HG03103 (cell line): ENCODE results near the gene DIS3L2.
"Not testable (repeated sequence)": the region's sequence is repeated elsewhere in the genome, so short reads cannot be mapped to it uniquely, and the experiment has no call there.

Source experiments
- ATAC-seq: cut with Tn5 transposase; IDR thresholded peaks from one replicate; pipeline ENCODE4 v1.9.1; 2021; ENCODE audit warnings: low read depth; ENCODE audit not compliant: unreplicated experiment

DIS3L2 gene

GRCh38 chr2:232147440-232148077 is 186.0 kb downstream of the DIS3L2 start:
- ATAC-seq, result no peak

DNA sequence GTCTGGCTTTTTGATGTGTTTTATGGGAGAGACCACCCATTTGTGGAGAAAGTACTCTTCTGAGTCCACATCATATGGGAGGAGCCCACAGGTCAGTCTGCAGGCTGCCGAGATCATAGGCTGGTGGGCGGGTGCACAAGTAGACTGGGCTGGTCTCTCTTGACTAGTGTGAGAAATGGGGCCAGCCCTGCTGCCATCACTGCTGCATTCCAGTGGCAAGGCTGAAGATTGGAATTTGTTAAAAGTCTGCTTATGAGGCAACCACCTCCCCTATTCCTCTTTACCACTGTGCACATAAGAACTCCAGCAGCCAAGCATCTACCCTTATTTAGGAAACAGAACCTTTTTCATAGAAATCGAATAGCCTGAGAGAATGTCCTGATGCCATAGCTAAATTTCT is 200.7 kb downstream of the DIS3L2 start:
- no peak for ATAC-seq

- ATAC-seq, result no peak
Measured at GRCh38 chr2:232170396-232170795, 208.9 kb downstream of the DIS3L2 start.

DNA sequence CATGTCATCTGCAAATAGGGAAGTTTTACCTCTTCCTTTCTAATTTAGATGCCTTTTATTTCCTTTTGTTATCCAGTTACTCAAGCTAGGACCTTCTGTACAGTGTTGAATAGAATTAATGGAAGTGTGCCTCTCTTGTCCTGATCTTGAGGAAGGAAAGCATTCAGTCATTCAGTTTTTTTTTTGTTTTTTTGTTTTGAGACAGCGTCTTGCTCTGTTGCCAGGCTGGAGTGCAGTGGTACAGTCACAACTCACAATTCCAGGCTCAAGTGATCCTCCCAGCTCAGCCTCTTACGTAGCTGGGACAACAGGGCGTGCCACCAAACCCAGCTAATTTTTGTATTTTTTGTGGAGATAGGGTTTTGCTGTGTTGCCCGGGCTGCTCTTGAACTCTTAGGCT is 213.1 kb downstream of the DIS3L2 start:
- ATAC-seq, result no peak

DNA sequence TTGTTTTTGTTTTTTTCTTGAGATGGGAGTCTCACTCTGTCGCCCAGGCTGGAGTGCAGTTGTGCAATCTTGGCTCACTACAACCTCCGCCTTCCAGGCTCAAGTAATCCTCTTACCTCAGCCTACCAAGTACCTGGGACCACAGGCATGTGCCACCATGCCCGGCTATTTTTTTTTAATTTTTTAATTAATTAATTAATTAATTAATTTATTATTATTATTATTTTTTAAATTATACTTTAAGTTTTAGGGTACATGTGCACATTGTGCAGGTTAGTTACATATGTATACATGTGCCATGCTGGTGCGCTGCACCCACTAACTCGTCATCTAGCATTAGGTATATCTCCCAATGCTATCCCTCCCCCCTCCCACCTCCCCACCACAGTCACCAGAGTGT is 215.1 kb downstream of the DIS3L2 start:
- ATAC-seq, result not testable (repeated sequence)

DNA sequence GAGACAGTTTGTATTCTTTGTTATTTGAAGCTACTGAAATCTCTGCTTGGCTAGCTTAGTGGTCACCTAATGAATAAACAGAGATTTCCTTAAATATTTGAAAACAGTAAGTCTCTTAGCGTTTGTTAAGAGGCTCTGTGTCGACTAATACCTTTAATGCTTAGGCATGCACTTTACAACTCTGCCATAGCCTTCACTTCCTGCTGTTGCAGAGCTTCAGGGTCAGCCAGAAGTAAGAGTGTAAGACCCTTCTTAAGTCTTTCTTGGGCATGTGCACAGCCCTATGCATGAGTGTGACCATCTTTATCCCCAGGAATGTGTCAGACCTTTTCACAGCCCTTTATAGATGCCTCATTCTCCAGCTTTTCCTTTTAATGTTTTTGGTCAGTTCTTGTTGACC is 221.8 kb downstream of the DIS3L2 start:
- ATAC-seq, result no peak

DNA sequence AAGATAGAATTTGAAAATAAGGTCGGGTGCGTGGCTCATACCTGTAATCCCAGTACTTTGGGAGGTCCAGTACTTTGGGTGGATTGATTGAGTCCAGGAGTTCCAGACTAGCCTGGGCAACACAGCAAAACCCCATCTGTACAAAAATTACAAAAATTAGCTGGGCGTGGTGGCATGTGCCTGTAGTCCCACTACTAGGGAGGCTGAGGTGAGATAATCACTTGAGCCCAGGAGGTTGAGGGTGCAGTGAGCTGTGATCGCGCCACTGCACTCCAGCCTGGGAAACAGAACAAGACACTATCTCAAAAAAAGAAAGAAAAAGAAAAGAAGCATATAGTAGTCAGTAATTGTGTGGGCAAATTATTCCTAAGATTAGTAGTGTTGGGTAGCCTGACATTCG is 222.8 kb downstream of the DIS3L2 start:
- ATAC-seq, result no peak

DNA sequence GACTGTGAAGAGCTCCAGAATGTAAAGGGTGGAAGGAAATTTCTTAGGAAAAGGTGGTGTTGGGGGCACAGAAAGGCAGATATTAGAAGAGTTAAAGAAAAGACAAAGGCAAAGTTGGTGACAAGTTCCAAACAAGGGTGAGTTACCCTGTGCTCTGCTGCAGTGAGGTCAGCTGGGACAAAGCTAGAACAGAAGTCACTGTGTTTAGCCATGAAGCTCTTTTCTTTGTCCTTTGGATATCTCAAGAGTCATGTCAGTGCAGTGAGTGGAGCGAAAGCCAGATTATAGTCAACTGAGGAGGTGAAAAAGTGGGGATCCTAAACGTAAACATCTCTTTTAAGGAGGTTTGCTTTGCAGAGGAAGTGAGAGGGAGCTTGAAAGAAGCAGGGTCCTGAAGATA is 229.3 kb downstream of the DIS3L2 start:
- ATAC-seq, result no peak

GRCh38 chr2:232195487-232195886 is 234.0 kb downstream of the DIS3L2 start:
- ATAC-seq, result no peak

GRCh38 chr2:232196802-232197201 is 235.3 kb downstream of the DIS3L2 start:
- no peak for ATAC-seq

DNA sequence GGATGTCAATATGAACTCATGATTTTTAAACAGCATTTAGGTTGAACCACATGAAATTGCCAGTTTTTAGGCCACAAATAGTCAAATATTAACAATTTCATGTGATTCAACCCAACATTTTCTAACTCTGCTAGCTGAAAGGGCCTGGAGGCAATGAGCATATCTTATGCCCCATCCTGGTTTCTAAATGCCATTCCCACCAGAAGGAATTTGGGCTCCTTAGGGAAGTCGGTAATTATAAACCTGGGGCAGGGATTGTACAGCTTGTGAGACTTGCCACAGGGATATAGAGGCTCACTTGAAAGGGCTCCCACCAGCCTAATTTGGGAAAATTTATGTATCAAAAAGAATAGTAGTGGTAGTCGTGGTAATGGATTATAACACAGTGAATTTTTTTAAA is 238.7 kb downstream of the DIS3L2 start:
- no peak for ATAC-seq

GRCh38 chr2:232203166-232203891 is 241.8 kb downstream of the DIS3L2 start:
- no peak for ATAC-seq

DNA sequence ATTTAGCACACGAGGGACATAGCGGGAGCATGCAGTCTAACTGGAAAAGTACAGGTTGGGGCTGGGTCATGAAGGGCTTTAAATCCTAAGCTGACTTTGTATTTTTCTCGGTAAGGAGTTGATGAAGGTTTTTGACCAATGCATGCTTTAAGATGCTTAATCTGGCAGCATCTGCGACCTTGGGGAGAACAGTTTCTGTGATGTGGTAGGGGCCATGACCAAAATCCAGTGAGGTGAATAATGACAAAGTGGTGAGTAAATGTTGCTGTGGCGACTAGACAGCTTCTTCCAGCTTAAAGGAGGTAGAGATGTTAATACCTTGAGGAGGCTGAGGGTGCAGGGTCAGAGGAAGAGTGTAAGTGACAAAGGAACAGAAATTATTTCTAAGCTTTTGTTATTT is 242.4 kb downstream of the DIS3L2 start:
- ATAC-seq, result no peak

DNA sequence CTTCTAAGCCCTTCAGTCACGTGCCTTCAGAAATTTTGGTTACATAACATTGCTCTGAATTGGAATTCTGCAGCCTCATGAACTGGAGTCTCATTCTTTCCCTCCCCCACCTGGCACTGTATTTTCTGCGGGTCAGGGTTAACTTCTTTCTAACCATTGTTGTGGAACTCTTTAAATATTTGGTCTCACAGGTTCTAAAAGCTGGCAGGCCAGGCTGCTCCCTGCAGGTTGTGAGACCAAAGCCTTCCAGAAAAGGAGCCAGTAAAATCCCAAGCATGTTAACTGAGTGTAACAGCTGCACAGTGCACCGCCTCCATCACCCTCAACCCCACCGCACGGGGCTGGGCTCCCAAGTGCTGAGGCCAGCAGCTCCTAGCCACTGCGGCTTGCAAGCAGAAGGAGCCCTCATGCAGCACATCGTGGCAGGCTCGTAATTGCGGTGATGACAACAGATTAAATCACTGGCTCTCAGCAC is 243.0 kb downstream of the DIS3L2 start:
- no peak for ATAC-seq

DNA sequence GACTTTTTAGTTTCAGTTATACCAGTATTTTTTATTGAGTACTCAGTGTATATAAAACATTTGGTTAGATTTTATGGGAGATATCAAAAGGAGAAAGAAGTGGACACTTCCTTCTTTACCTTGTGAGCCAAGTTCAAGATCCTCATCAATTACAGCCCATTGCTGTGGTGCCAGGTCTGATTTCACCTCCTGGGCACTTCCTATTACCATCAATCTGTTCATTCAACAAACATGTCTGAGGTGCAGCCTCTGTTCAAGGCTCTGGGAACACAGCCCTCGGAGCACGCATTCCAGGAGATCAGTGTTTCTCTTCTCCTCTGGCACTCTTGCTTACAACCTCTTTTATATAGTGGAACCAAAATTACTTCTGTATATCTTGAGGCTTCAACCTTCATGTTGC is 245.7 kb downstream of the DIS3L2 start:
- ATAC-seq, result no peak

- no peak for ATAC-seq
Measured at GRCh38 chr2:232210306-232210705, 248.8 kb downstream of the DIS3L2 start.

DNA sequence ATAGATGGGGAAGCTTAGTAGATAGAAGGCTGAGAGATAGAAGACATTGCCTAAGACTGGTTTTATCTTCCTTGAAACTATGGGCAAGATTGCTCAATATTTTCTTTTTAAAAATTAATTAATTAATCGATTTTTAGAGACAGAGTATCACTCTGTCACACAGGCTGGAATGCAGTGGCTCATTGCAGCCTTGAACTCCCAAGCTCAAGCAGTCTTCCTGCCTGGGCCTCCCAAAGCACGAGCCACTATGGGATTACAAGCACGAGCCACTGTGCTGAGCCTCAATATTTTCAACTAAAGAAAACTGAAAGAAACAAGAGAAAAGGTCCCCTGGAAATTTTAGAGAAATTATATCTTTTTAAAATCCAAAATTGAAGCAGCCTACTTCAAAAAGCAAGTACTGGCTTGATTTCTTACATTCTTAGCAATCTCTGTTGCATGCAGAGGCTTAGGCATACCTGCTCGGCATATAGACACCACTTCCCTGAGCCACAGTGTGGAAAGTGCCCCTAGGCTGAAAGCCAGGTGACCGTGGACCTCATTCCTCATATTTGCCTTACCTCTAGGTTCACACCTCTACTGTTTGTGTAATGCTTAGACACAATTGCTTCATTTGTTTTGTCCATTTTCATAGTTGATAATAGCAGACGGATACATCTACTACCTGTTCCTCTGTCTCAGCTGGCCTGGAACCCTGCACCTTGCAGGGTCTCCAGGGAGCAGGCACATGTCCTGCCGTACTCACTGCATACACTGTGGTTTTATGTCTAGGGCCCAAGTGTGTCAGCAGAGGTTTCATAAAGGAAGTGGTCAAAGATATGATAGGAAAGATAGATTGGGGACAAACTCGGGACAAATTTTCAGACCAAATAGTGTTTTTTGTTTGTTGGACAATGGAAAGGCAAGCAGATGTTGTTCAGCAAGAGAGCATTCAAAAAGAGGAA is 250.5 kb downstream of the DIS3L2 start:
- no peak for ATAC-seq

DNA sequence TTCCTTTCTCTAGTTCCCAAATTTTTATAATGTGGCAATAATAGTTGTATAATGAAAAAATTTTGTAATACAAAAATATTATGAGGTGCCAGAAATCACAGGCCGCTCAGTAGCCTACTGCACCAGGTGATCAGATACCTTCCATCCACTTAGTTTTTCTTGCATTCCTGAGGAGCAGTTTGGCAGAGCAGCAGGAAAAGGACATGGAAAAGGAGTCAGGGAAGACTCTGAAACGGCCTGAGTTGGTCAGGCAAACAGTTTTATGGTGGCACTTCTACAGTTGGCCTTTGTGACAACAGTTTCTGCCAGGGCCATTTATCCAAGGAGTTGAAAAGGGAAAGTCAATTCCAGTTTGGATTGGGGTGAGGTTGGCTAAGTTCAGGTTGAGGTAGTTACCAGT is 251.7 kb downstream of the DIS3L2 start:
- ATAC-seq, result no peak

GRCh38 chr2:232214053-232214452 is 252.5 kb downstream of the DIS3L2 start:
- no peak for ATAC-seq

DNA sequence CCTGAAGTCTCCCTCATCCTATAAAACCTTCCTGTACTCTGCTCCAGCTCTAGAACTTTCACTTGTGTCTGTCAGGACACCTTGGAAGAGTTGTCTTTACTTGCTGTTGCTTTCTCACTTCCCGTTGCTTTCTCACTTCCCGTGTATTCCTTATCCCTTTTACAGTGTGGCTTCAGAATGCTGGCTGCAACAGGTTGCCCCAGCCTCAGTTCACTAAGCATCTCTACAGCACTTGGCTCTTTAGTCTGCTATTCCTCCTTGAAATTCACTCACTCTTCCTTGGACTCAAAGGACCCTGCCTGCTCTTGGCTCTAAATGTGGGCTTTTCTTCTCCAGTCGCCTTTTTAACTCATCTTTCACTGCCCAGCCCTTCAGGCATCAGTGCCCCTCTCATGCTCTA is 254.5 kb downstream of the DIS3L2 start:
- no peak for ATAC-seq

GRCh38 chr2:232218778-232219495 is 257.4 kb downstream of the DIS3L2 start:
- no peak for ATAC-seq
